ENCODE results near the gene SPCS2.
"Not testable (repeated sequence)": the region's sequence is repeated elsewhere in the genome, so short reads cannot be mapped to it uniquely, and the experiment has no call there.

Gene SPCS2

GRCh38 chr11:75004215-75004614 is 55.1 kb downstream of the SPCS2 start:
- FAIRE-seq = no peak

- FAIRE-seq = no peak
Observed at GRCh38 chr11:75011357-75011756, 62.3 kb downstream of the SPCS2 start.

- FAIRE-seq = no peak
Observed at GRCh38 chr11:75011872-75012271, 62.8 kb downstream of the SPCS2 start.

- no peak for FAIRE-seq
Observed at GRCh38 chr11:75013051-75013450, 64.0 kb downstream of the SPCS2 start.

GRCh38 chr11:75014129-75014528 is 65.1 kb downstream of the SPCS2 start:
- no peak for FAIRE-seq

GRCh38 chr11:75019200-75019599 is 70.1 kb downstream of the SPCS2 start:
- not testable (repeated sequence) for FAIRE-seq

- not testable (repeated sequence) for FAIRE-seq
Observed at GRCh38 chr11:75020328-75020727, 71.3 kb downstream of the SPCS2 start.

GRCh38 chr11:75022296-75022695 is 73.2 kb downstream of the SPCS2 start:
- no peak for FAIRE-seq

GRCh38 chr11:75022759-75023396 is 73.8 kb downstream of the SPCS2 start:
- no peak for FAIRE-seq

- FAIRE-seq = no peak
Observed at GRCh38 chr11:75023446-75024067, 74.5 kb downstream of the SPCS2 start.

GRCh38 chr11:75024068-75024449 is 75.0 kb downstream of the SPCS2 start:
- FAIRE-seq = no peak

GRCh38 chr11:75024764-75025211 is 75.7 kb downstream of the SPCS2 start:
- FAIRE-seq = no peak

- FAIRE-seq = no peak
Observed at GRCh38 chr11:75025561-75025960, 76.5 kb downstream of the SPCS2 start.

- no peak for FAIRE-seq
Observed at GRCh38 chr11:75028321-75028720, 79.3 kb downstream of the SPCS2 start.

Measured in islet of Langerhans (tissue), 1 donor.